Right forelimb (tissue), 1 donor: Measurements from ENCODE around the gene GATC.

Source experiments
- DNase-seq: peaks from one replicate; pipeline ENCODE4 v3.0.0-alpha.2; 2018

Gene GATC

GRCh38 chr12:120498870-120499515 is 52.7 kb downstream of the GATC start:
- DNase-seq: no peak

- no peak for DNase-seq
Observed at GRCh38 chr12:120500581-120500980, 54.3 kb downstream of the GATC start.

- DNase-seq: no peak
Observed at GRCh38 chr12:120504587-120504986, 58.3 kb downstream of the GATC start.

- no peak for DNase-seq
Observed at GRCh38 chr12:120508537-120508936, 62.3 kb downstream of the GATC start.
